Measurements from ENCODE around the gene SPAG16. TPM values are rescaled to one million over a fixed set of nuclear protein-coding genes. Genes with fewer than 3 reads are reported as not detected.

Gene SPAG16
- polyA plus RNA-seq, 1 of the 3 experiments (the other 2 are of a cell fraction) = 29.5 TPM

DNA sequence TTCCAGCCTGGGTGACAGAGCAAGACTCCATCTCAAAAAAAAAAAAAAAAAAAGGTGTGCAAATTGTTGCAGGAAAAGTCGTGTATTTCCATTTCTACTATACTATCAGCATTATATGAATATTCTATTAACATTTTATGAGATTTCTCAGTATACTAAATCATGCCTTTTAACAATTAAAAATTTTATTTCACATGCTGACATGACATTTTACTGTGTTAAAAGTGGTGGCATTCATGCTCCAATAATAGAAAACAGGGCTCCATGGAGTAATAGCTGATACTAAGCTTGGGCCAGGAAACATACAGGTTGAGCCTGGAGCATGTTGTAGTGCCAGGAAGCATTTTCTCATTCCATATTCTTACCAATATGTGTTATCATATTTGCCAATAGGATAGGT is 141.4 kb downstream of the SPAG16 start:
- H3F3A ChIP-seq (replicated peaks; ENCODE audit: insufficient read depth) = no peaks in the 10 kb centered on the region
- WGBS (ENCODE audit: low lambda C conversion rate) = 0% methylated on average over 1 of the region's 1 CpG
- no peaks in the 10 kb centered on the region for H3K9me3 ChIP-seq
- no peaks in the 10 kb centered on the region for H3K27me3 ChIP-seq (ENCODE audit: insufficient read depth)
- H3K4me3 ChIP-seq (ENCODE audit: low read depth in 2 of 2, low read length in 1 of 2) = no peak overlapping the region
- H3K9me2 ChIP-seq = no peaks in the 10 kb centered on the region
- H3K27ac ChIP-seq (ENCODE audit: low read depth in 2 of 2, low read length in 1 of 2) = no peak overlapping the region
- TF ChIP-seq FOXM1 (IDR thresholded peaks at IDR 0.05; ENCODE audit: low read depth) (no peak), FOXJ3 (CRISPR knock-in tag; IDR thresholded peaks at IDR 0.05) (no peak), EZH2phosphoT487 (IDR thresholded peaks at IDR 0.05; ENCODE audit: borderline replicate concordance, low read depth) (no peak), NFIC (IDR thresholded peaks at IDR 0.05; ENCODE audit: borderline replicate concordance) (no peak), SIN3A (IDR thresholded peaks at IDR 0.05; ENCODE audit: borderline replicate concordance, low read depth, low read length) (no peak), ELF1 (IDR thresholded peaks at IDR 0.05) (no peak), MXI1 (IDR thresholded peaks at IDR 0.05; ENCODE audit: low read depth, low read length) (no peak), SMC3 (IDR thresholded peaks at IDR 0.05; ENCODE audit: low read depth, low read length) (no peak), GABPA (IDR thresholded peaks at IDR 0.05; ENCODE audit: low read depth) (no peak), YY1 (IDR thresholded peaks at IDR 0.05; ENCODE audit: low read depth) (no peak), POLR2AphosphoS5 (IDR thresholded peaks at IDR 0.05; ENCODE audit: low read depth, low read length) (no peak), FOSL2 (IDR thresholded peaks at IDR 0.05; ENCODE audit: borderline replicate concordance, low read depth) (no peak), RCOR1 (IDR thresholded peaks at IDR 0.05; ENCODE audit: low read length) (no peak), TCF12 (IDR thresholded peaks at IDR 0.05) (no peak), EP300 (IDR thresholded peaks at IDR 0.05; ENCODE audit: borderline replicate concordance in 1 of 2, low read depth in 1 of 2, low read length in 1 of 2) (no peak)
- TF ChIP-seq, protein P1, sequence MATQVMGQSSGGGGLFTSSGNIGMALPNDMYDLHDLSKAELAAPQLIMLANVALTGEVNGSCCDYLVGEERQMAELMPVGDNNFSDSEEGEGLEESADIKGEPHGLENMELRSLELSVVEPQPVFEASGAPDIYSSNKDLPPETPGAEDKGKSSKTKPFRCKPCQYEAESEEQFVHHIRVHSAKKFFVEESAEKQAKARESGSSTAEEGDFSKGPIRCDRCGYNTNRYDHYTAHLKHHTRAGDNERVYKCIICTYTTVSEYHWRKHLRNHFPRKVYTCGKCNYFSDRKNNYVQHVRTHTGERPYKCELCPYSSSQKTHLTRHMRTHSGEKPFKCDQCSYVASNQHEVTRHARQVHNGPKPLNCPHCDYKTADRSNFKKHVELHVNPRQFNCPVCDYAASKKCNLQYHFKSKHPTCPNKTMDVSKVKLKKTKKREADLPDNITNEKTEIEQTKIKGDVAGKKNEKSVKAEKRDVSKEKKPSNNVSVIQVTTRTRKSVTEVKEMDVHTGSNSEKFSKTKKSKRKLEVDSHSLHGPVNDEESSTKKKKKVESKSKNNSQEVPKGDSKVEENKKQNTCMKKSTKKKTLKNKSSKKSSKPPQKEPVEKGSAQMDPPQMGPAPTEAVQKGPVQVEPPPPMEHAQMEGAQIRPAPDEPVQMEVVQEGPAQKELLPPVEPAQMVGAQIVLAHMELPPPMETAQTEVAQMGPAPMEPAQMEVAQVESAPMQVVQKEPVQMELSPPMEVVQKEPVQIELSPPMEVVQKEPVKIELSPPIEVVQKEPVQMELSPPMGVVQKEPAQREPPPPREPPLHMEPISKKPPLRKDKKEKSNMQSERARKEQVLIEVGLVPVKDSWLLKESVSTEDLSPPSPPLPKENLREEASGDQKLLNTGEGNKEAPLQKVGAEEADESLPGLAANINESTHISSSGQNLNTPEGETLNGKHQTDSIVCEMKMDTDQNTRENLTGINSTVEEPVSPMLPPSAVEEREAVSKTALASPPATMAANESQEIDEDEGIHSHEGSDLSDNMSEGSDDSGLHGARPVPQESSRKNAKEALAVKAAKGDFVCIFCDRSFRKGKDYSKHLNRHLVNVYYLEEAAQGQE (IDR thresholded peaks at IDR 0.05; ENCODE audit: low read depth, low read length) = no peak
- TF ChIP-seq, protein P2, sequence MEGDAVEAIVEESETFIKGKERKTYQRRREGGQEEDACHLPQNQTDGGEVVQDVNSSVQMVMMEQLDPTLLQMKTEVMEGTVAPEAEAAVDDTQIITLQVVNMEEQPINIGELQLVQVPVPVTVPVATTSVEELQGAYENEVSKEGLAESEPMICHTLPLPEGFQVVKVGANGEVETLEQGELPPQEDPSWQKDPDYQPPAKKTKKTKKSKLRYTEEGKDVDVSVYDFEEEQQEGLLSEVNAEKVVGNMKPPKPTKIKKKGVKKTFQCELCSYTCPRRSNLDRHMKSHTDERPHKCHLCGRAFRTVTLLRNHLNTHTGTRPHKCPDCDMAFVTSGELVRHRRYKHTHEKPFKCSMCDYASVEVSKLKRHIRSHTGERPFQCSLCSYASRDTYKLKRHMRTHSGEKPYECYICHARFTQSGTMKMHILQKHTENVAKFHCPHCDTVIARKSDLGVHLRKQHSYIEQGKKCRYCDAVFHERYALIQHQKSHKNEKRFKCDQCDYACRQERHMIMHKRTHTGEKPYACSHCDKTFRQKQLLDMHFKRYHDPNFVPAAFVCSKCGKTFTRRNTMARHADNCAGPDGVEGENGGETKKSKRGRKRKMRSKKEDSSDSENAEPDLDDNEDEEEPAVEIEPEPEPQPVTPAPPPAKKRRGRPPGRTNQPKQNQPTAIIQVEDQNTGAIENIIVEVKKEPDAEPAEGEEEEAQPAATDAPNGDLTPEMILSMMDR (IDR thresholded peaks at IDR 0.05) = no peak
- TF ChIP-seq, protein P3, sequence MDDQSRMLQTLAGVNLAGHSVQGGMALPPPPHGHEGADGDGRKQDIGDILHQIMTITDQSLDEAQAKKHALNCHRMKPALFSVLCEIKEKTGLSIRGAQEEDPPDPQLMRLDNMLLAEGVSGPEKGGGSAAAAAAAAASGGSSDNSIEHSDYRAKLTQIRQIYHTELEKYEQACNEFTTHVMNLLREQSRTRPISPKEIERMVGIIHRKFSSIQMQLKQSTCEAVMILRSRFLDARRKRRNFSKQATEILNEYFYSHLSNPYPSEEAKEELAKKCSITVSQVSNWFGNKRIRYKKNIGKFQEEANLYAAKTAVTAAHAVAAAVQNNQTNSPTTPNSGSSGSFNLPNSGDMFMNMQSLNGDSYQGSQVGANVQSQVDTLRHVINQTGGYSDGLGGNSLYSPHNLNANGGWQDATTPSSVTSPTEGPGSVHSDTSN (IDR thresholded peaks at IDR 0.05) = no peak
- TF ChIP-seq, protein P4, sequence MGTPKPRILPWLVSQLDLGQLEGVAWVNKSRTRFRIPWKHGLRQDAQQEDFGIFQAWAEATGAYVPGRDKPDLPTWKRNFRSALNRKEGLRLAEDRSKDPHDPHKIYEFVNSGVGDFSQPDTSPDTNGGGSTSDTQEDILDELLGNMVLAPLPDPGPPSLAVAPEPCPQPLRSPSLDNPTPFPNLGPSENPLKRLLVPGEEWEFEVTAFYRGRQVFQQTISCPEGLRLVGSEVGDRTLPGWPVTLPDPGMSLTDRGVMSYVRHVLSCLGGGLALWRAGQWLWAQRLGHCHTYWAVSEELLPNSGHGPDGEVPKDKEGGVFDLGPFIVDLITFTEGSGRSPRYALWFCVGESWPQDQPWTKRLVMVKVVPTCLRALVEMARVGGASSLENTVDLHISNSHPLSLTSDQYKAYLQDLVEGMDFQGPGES (IDR thresholded peaks at IDR 0.05; ENCODE audit: low read depth, low read length) = no peak
- H3K36me3 ChIP-seq (replicated peaks in 1 of 2; ENCODE audit: control insufficient read depth in 1 of 2, insufficient read depth in 2 of 2, low read length in 1 of 2) = no peaks in the 10 kb centered on the region
- no peak for DNase-seq
- no peak overlapping the region for H3K4me2 ChIP-seq
- no peak overlapping the region for H3K9ac ChIP-seq
- H2AFZ ChIP-seq (ENCODE audit: low read depth) = no peak overlapping the region
- H3K79me2 ChIP-seq (ENCODE audit: insufficient read depth) = no peaks in the 10 kb centered on the region
- ChIA-PET CTCF (no interaction called here), POLR2A (no interaction called here)
- no peaks in the 10 kb centered on the region for H3K4me1 ChIP-seq (ENCODE audit: control insufficient read depth in 1 of 2, insufficient read depth in 2 of 2, low read depth in 1 of 2, low read length in 1 of 2)
- no peaks in the 10 kb centered on the region for H4K20me1 ChIP-seq (ENCODE audit: insufficient read depth)
